OCI-LY7 (cell line): ENCODE measurements around the gene PWWP2B.

Experiments used
- EZH2phosphoT487 ChIP-seq: fragments of 200-600 bp; sonication (generic); IDR thresholded peaks from 2 replicates; pipeline ENCODE4 v1.6.1; 2018; ENCODE audit warnings: low read depth, borderline replicate concordance, mild to moderate bottlenecking, mixed run types, antibody characterized with exemption, low read length, moderate library complexity, mixed read lengths
- TF ChIP-seq, protein P1 (sequence below): fragments of 200-600 bp; sonication (generic); conservative IDR thresholded peaks from 2 replicates; pipeline ENCODE4 v1.5.1; 2014; ENCODE audit warnings: mild to moderate bottlenecking, antibody characterized with exemption, low read length, moderate library complexity, mixed read lengths

DNA sequence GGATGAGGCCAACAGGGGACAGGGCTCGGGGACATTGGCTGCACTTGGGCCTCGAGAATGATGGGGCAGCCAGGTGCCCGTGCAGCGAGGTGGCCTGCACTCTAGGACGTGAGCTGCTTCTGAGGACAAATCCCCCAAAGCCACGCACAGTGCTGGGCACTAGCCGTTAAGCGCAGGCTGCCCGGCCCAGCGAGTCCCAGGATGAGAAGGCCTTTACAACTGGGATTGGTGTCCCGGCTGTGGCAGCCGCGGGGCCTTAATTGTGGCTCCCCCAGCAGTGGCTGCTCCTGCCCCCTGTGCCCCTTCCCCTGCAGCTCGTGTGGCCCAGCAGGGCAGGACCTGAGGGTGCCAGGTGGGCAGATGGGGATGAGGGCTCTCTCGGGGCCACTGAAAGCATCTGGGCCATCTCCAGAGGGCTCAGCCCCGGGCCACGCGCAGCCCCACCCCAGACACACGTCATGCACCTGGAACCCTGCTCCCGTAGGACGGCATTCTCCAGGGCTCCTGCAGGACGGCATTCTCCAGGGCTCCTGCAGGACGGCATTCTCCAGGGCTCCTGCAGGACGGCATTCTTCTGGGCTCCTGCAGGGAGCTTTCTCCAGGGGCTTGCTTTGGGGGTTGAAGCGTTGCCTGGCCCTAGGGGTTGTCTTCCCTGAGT, 6.6 kb downstream of the PWWP2B start:
- TF ChIP-seq, protein P1, sequence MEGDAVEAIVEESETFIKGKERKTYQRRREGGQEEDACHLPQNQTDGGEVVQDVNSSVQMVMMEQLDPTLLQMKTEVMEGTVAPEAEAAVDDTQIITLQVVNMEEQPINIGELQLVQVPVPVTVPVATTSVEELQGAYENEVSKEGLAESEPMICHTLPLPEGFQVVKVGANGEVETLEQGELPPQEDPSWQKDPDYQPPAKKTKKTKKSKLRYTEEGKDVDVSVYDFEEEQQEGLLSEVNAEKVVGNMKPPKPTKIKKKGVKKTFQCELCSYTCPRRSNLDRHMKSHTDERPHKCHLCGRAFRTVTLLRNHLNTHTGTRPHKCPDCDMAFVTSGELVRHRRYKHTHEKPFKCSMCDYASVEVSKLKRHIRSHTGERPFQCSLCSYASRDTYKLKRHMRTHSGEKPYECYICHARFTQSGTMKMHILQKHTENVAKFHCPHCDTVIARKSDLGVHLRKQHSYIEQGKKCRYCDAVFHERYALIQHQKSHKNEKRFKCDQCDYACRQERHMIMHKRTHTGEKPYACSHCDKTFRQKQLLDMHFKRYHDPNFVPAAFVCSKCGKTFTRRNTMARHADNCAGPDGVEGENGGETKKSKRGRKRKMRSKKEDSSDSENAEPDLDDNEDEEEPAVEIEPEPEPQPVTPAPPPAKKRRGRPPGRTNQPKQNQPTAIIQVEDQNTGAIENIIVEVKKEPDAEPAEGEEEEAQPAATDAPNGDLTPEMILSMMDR: no peak
- TF ChIP-seq EZH2phosphoT487: no peak
